K562 (cell line): ENCODE results near the gene GADD45G. TPM values are rescaled to one million over a fixed set of nuclear protein-coding genes. Genes with fewer than 3 reads are reported as not detected.

Source experiments
- ATAC-seq: fragments of 200-7000 bp; cut with Tn5 transposase; 3 replicates; pipeline ENCODE4 v1.9.1; 2020; ENCODE audit warnings: moderate library complexity
- BruUV-seq: library from RNA; stranded (reverse); fragments of 400-500 nt; replicated peaks from 2 replicates; lab custom pipeline; 2021; lab: Mats Ljungman, UMichigan
- CTCF ChIA-PET: fragments of 300-600 bp; formaldehyde crosslinking; extraction: SDS; loops from one replicate; lab custom pipeline; 2021; ENCODE audit warnings: low intra/inter-chr PET ratio; lab: Yijun Ruan, JAX
- POLR2A ChIA-PET: fragments of 300-600, 350-650 bp; sonication (Branson Sonifier 250); formaldehyde crosslinking; extraction: SDS; loops from one replicate; lab custom pipeline; 2021; ENCODE audit warnings: antibody characterized with exemption, inconsistent platforms; lab: Yijun Ruan, JAX
- DNase-seq, 4 experiments: peaks; one replicate each; pipeline versions ENCODE4 v3.0.0 to v3.0.0-alpha.2; 2011 to 2018; ENCODE audit warnings: low spot score in 3 of 4, mixed read lengths in 3 of 4; ENCODE audit errors: extremely low read depth in 1 of 4
- FAIRE-seq: peaks from 2 replicates; lab custom pipeline; 2011; peaks lifted over from hg19 to GRCh38; lab: Jason Lieb, UNC
- H2AFZ ChIP-seq: 2 replicates; pipeline ENCODE4 v1.6.0; 2011; ENCODE audit warnings: low read depth, low read length, control low read depth, inconsistent platforms
- H3K27ac ChIP-seq: fragments of 200-600 bp; 3 replicates; pipeline ENCODE4 v1.8.0; 2011; ENCODE audit warnings: low read depth, mild to moderate bottlenecking, control low read depth, inconsistent platforms, low read length, moderate library complexity, mixed read lengths; ENCODE audit errors: extremely low read depth
- H3K27me3 ChIP-seq, 2 experiments: fragments of 300-600 bp in 1 of 2; 2 replicates in 1 of 2; 3 replicates in 1 of 2; pipeline versions ENCODE4 v1.6.0 to v1.8.0; 2011; ENCODE audit warnings: inconsistent platforms in 2 of 2, low read length in 2 of 2, mild to moderate bottlenecking in 1 of 2, mixed read lengths in 1 of 2, moderate library complexity in 1 of 2; ENCODE audit not compliant: control insufficient read depth in 2 of 2, insufficient read depth in 2 of 2
- H3K36me3 ChIP-seq: fragments of 300-600 bp; 3 replicates; pipeline ENCODE4 v1.8.0; 2011; ENCODE audit warnings: mild to moderate bottlenecking, low read length, inconsistent platforms; ENCODE audit not compliant: control insufficient read depth, insufficient read depth
- H3K4me1 ChIP-seq, 2 experiments: fragments of 200-600 bp in 1 of 2; replicated peaks in 1 of 2; 2 replicates in 1 of 2; 3 replicates in 1 of 2; pipeline versions ENCODE4 v1.5.1 to v1.8.0; 2011; ENCODE audit warnings: inconsistent platforms in 2 of 2, low read length in 2 of 2, mild to moderate bottlenecking in 1 of 2, mixed read lengths in 1 of 2, moderate library complexity in 1 of 2; ENCODE audit not compliant: control insufficient read depth in 2 of 2, insufficient read depth in 2 of 2
- H3K4me2 ChIP-seq: 2 replicates; pipeline ENCODE4 v1.6.1; 2011; ENCODE audit warnings: low read length, control low read depth, inconsistent platforms, mixed read lengths; ENCODE audit not compliant: insufficient read depth
- H3K4me3 ChIP-seq: fragments of 200-600 bp; sonication (generic), shearing (Covaris generic); 2 replicates; pipeline ENCODE4 v1.5.1; 2016; ENCODE audit warnings: control low read depth, inconsistent platforms
- H3K79me2 ChIP-seq: fragments of 200-600 bp; 3 replicates; pipeline ENCODE4 v1.8.0; 2011; ENCODE audit warnings: low read length, inconsistent platforms; ENCODE audit not compliant: control insufficient read depth, insufficient read depth
- H3K9ac ChIP-seq, 2 experiments: 2 replicates each; pipeline versions ENCODE4 v1.6.0 to v1.6.1; 2011; ENCODE audit warnings: low read depth in 2 of 2, low read length in 2 of 2, control low read depth in 1 of 2, inconsistent platforms in 1 of 2, mild to moderate bottlenecking in 1 of 2, mixed read lengths in 1 of 2; ENCODE audit not compliant: insufficient read depth in 1 of 2
- H3K9me1 ChIP-seq: one replicate; pipeline ENCODE4 v1.6.0; 2011; ENCODE audit warnings: inconsistent platforms, mild to moderate bottlenecking, low read length, moderate library complexity; ENCODE audit not compliant: control insufficient read depth, insufficient read depth
- H3K9me3 ChIP-seq: replicated peaks from 2 replicates; pipeline ENCODE4 v1.5.1; 2011; ENCODE audit warnings: low read depth, low read length, inconsistent platforms; ENCODE audit not compliant: control insufficient read depth, insufficient read depth
- H4K20me1 ChIP-seq: replicated peaks from 2 replicates; pipeline ENCODE4 v1.6.1; 2011; ENCODE audit warnings: low read length, inconsistent platforms, mixed read lengths; ENCODE audit not compliant: control insufficient read depth, insufficient read depth
- BRF1 ChIP-seq: IDR thresholded peaks from 3 replicates; pipeline ENCODE4 v1.6.1; 2011; ENCODE audit warnings: borderline replicate concordance, mild to moderate bottlenecking; ENCODE audit not compliant: insufficient read length; ENCODE audit errors: extremely low read depth
- CGGBP1 ChIP-seq: fragments of 250-450 bp; sonication (Bioruptor Pico); IDR thresholded peaks from 2 replicates; pipeline ENCODE4 v1.9.0; 2021; ENCODE audit warnings: mild to moderate bottlenecking
- DLX4 ChIP-seq: fragments of 250-450 bp; sonication (Bioruptor Pico); IDR thresholded peaks from 2 replicates; pipeline ENCODE4 v1.6.1; 2021; ENCODE audit warnings: mild to moderate bottlenecking
- FOXO4 ChIP-seq: fragments of 450-650 bp; formaldehyde crosslinking; IDR thresholded peaks from 2 replicates; pipeline ENCODE4 v1.4.0; 2020; ENCODE audit warnings: mild to moderate bottlenecking, moderate library complexity
- FUS ChIP-seq: fragments of 200-400 bp; formaldehyde crosslinking; optimal IDR thresholded peaks from 2 replicates; pipeline ENCODE3; 2017; ENCODE audit warnings: low read depth, low read length
- GTF2B ChIP-seq: IDR thresholded peaks from 2 replicates; pipeline ENCODE4 v1.6.1; 2011; ENCODE audit not compliant: insufficient read length; ENCODE audit errors: extremely low read depth
- HOXB6 ChIP-seq: fragments of 250-450 bp; sonication (Bioruptor Pico); IDR thresholded peaks from 2 replicates; pipeline ENCODE4 v1.5.1; 2022; ENCODE audit warnings: mild to moderate bottlenecking, borderline replicate concordance
- IFI16 ChIP-seq: fragments of 250-450 bp; sonication (Bioruptor Pico); IDR thresholded peaks from 2 replicates; pipeline ENCODE4 v2.1.2; 2022; ENCODE audit warnings: mild to moderate bottlenecking, inconsistent platforms
- JUNB ChIP-seq: fragments of 450-650 bp; formaldehyde crosslinking; conservative IDR thresholded peaks from 2 replicates; pipeline ENCODE4 v1.4.0; 2020; ENCODE audit warnings: mild to moderate bottlenecking
- JUND ChIP-seq, 2 experiments: IDR thresholded peaks; 2 replicates in 1 of 2; 3 replicates in 1 of 2; pipeline ENCODE4 v1.6.1; 2011; ENCODE audit warnings: borderline replicate concordance in 2 of 2, low read depth in 2 of 2, low read length in 2 of 2, improper control_type of control experiment in 1 of 2, missing biosample characterization in 1 of 2, missing genetic modification characterization in 1 of 2, missing genetic modification reagents in 1 of 2
- MECOM ChIP-seq: fragments of 250-450 bp; sonication (Bioruptor Pico); IDR thresholded peaks from 2 replicates; pipeline ENCODE4 v1.8.0; 2022; ENCODE audit warnings: inconsistent platforms
- PRPF4 ChIP-seq: fragments of 200-400 bp; formaldehyde crosslinking; IDR thresholded peaks from one replicate; pipeline ENCODE4 v1.6.1; 2017; ENCODE audit warnings: low read length, low read depth, mild to moderate bottlenecking; ENCODE audit not compliant: insufficient read depth, poor library complexity, severe bottlenecking
- SREBF1 ChIP-seq: fragments of 150-350 bp; IDR thresholded peaks from 2 replicates; pipeline ENCODE4 v1.6.1; 2014; ENCODE audit warnings: antibody characterized with exemption, low read depth, low read length, borderline replicate concordance
- ZNF217 ChIP-seq: sonication (generic); formaldehyde crosslinking; IDR thresholded peaks from 2 replicates; pipeline ENCODE4 v1.8.0; 2022; ENCODE audit warnings: mild to moderate bottlenecking, missing genetic modification reagents
- ZNF280B ChIP-seq: fragments of 250-450 bp; sonication (Bioruptor Pico); IDR thresholded peaks from 2 replicates; pipeline ENCODE4 v1.5.1; 2021; ENCODE audit warnings: mild to moderate bottlenecking
- ZNF282 ChIP-seq: sonication (generic); formaldehyde crosslinking; IDR thresholded peaks from 2 replicates; pipeline ENCODE4 v1.8.1; 2023; ENCODE audit warnings: missing genetic modification reagents
- ZNF79 ChIP-seq: fragments of 250-450 bp; sonication (Bioruptor Pico); IDR thresholded peaks from 2 replicates; pipeline ENCODE4 v1.4.0; 2020; ENCODE audit warnings: low read depth, mild to moderate bottlenecking, moderate library complexity
- WGBS: fragments of 100-300 bp; shearing (Covaris generic); methylation state at CpG from one replicate; pipeline ENCODE4 v1.1.6; 2016; ENCODE audit warnings: low coverage, mixed read lengths; ENCODE audit not compliant: insufficient coverage; ENCODE audit errors: missing lambda C conversion rate; 5-methylcytosine and 5-hydroxymethylcytosine counted together
- in situ Hi-C: fragments of 300-500 bp; cut with MboI; formaldehyde crosslinking; loops from 4 replicates; pipeline ENCODE4 v1.15.0; 2018; ENCODE audit warnings: inconsistent platforms, mixed read lengths
- intact Hi-C: fragments of 100-400 bp; cut with micrococcal nuclease; formaldehyde crosslinking; loops from 2 replicates; pipeline ENCODE4 v1.14.2; 2022
- polyA plus RNA-seq, 8 experiments: library from polyadenylated mRNA; depleted of rRNA in 4 of 8; stranded (reverse) in 5 of 8; unstranded in 3 of 8; fragments of >200 nt; fragmentation: Nextera tagmentation in 2 of 8; fragmentation: Illumina TruSeq in 1 of 8; extraction: Ambion mirVana in 2 of 8; extraction: Trizol in 1 of 8; gene quantifications; 2 replicates each; pipeline versions ENCODE4 v1.2.1 to v1.2.3, GENCODE V29; 2011 to 2014; ENCODE audit warnings: inconsistent platforms in 1 of 8, missing spikeins in 1 of 8
- total RNA-seq, 7 experiments: library from RNA; depleted of rRNA in 6 of 7; stranded (reverse); fragments of >200 nt in 6 of 7; fragmentation: Illumina TruSeq in 2 of 7; extraction: Trizol in 2 of 7; gene quantifications; 2 replicates each; pipeline versions ENCODE4 v1.2.1 to v1.2.3, GENCODE V29; 2011 to 2021; ENCODE audit warnings: low replicate concordance in 1 of 7

Gene GADD45G
- total and polyA plus RNA-seq, 9 of the 15 experiments (the other 6 are each of a cell fraction or from before 2014, with no cell fraction given), result 0.20 to 0.34 TPM; not detected in 7

GRCh38 chr9:89640361-89640760 is 35.5 kb downstream of the GADD45G start (continued):
- TF ChIP-seq JUND (IDR thresholded peaks at IDR 0.05; ENCODE audit: borderline replicate concordance, low read depth, low read length) (no peak), JUND (tag; IDR thresholded peaks at IDR 0.05; ENCODE audit: borderline replicate concordance, low read depth, low read length) (no peak), GTF2B (no peak), ZNF282 (CRISPR knock-in tag) (no peak), DLX4 (CRISPR knock-in tag) (no peak), HOXB6 (no peak), FUS (no peak)

GRCh38 chr9:89640801-89641200 is 36.0 kb downstream of the GADD45G start:
- Histone ChIP-seq H2AFZ (no peak overlapping the region), H3K36me3 (no peaks in the 10 kb centered on the region), H3K9me3 (no peaks in the 10 kb centered on the region), H3K27me3 (peaks cover 0 to 27% of the 10 kb centered on the region in 2 experiments; a peak in 2 of 5 replicates), H3K79me2 (no peaks in the 10 kb centered on the region), H3K9ac (no peak overlapping the region), H3K9me1 (no peaks in the 10 kb centered on the region), H4K20me1 (no peaks in the 10 kb centered on the region), H3K4me1 (no peaks in the 10 kb centered on the region; a peak in 1 of 5 replicates), H3K27ac (no peak overlapping the region), H3K4me3 (no peak overlapping the region), H3K4me2 (no peak overlapping the region)
- no peak for FAIRE-seq
- POLR2A ChIA-PET, result no interaction called here
- WGBS, result 0% methylated on average over 6 of the region's 8 CpGs
- intact Hi-C loops (no loop called here), in situ Hi-C loops (no loop called here)
- ATAC-seq, result no peak
- DNase-seq, result no peak
- no TSS peak for BruUV-seq
- CTCF ChIA-PET, result no interaction called here
- TF ChIP-seq SREBF1, result no peak
- TF ChIP-seq BRF1, result no peak
- no peak for TF ChIP-seq JUNB (CRISPR knock-in tag)
- no peak for TF ChIP-seq PRPF4
- TF ChIP-seq ZNF79 (CRISPR knock-in tag), result no peak
- no peak for TF ChIP-seq IFI16 (CRISPR knock-in tag)
- TF ChIP-seq CGGBP1 (CRISPR knock-in tag), result no peak
- no peak for TF ChIP-seq ZNF217
- no peak for TF ChIP-seq FOXO4 (CRISPR knock-in tag)
- no peak for TF ChIP-seq MECOM
- no peak for TF ChIP-seq ZNF280B
